ENCODE data around the gene MRPL11.

The MRPL11 gene

GRCh38 chr11:66454247-66454646 lies 15.6 kb upstream of the MRPL11 start:
- Histone ChIP-seq H3K9ac (ENCODE audit: low read length) (no peak overlapping the region), H2AFZ (ENCODE audit: low read depth, low read length, severe bottlenecking) (no peak overlapping the region), H3K27ac (ENCODE audit: low read depth, low read length) (no peak overlapping the region), H3K9me3 (ENCODE audit: insufficient read depth, low read length) (no peaks in the 10 kb centered on the region), H4K20me1 (ENCODE audit: low read depth, low read length) (no peaks in the 10 kb centered on the region), H3K9me2 (replicated peaks; ENCODE audit: insufficient read depth, low read length) (no peaks in the 10 kb centered on the region), H3K4me3 (ENCODE audit: insufficient read depth, low read length, poor library complexity, severe bottlenecking) (no peak overlapping the region), H3K4me2 (ENCODE audit: low read depth, low read length, poor library complexity, severe bottlenecking) (no peak overlapping the region), H3F3A (ENCODE audit: insufficient read depth) (no peaks in the 10 kb centered on the region), H3K36me3 (ENCODE audit: low read length) (no peaks in the 10 kb centered on the region), H3K27me3 (ENCODE audit: low read length) (no peaks in the 10 kb centered on the region), H3K79me2 (ENCODE audit: insufficient read depth, low read length) (no peaks in the 10 kb centered on the region)
- no peak for TF ChIP-seq CTCF (IDR thresholded peaks at IDR 0.05; ENCODE audit: insufficient read depth, low read length, poor library complexity, severe bottlenecking)
- TF ChIP-seq EZH2phosphoT487 (conservative IDR thresholded peaks at IDR 0.05; ENCODE audit: low read length), result no peak

GRCh38 chr11:66451663-66452062 lies 13.0 kb upstream of the MRPL11 start:
- TF ChIP-seq EZH2phosphoT487 (conservative IDR thresholded peaks at IDR 0.05; ENCODE audit: low read length) (no peak), CTCF (IDR thresholded peaks at IDR 0.05; ENCODE audit: insufficient read depth, low read length, poor library complexity, severe bottlenecking) (no peak)
- H3K79me2 ChIP-seq (ENCODE audit: insufficient read depth, low read length), result no peaks in the 10 kb centered on the region
- H3K36me3 ChIP-seq (ENCODE audit: low read length), result no peaks in the 10 kb centered on the region
- H3K4me3 ChIP-seq (ENCODE audit: insufficient read depth, low read length, poor library complexity, severe bottlenecking), result no peak overlapping the region
- H3K9ac ChIP-seq (ENCODE audit: low read length), result no peak overlapping the region
- H3K4me2 ChIP-seq (ENCODE audit: low read depth, low read length, poor library complexity, severe bottlenecking), result no peak overlapping the region
- no peaks in the 10 kb centered on the region for H3F3A ChIP-seq (ENCODE audit: insufficient read depth)
- H4K20me1 ChIP-seq (ENCODE audit: low read depth, low read length), result no peaks in the 10 kb centered on the region
- no peaks in the 10 kb centered on the region for H3K9me2 ChIP-seq (replicated peaks; ENCODE audit: insufficient read depth, low read length)
- no peaks in the 10 kb centered on the region for H3K9me3 ChIP-seq (ENCODE audit: insufficient read depth, low read length)
- no peak overlapping the region for H2AFZ ChIP-seq (ENCODE audit: low read depth, low read length, severe bottlenecking)
- no peak overlapping the region for H3K27ac ChIP-seq (ENCODE audit: low read depth, low read length)
- H3K27me3 ChIP-seq (ENCODE audit: low read length), result no peaks in the 10 kb centered on the region

DNA sequence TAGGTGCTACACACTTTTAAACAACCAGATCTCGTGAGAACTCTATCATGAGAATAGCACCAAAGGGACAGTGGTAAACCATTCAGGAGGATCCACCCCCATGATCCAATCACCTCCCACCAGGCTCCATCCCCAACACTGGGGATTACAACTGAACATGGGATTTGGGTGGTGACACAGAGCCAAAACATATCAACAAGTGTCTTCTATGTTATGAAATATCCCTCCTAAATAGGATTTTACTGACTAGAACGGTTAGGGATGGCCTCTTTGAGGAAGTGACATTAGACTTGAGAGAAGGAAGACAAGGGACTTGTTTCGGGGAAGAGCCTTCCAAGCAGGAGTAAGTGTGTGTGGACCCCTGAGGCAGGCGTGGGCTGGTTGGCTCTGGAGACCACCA lies 11.9 kb upstream of the MRPL11 start:
- Histone ChIP-seq H3K27ac (ENCODE audit: low read depth, low read length) (no peak overlapping the region), H3K79me2 (ENCODE audit: insufficient read depth, low read length) (no peaks in the 10 kb centered on the region), H2AFZ (ENCODE audit: low read depth, low read length, severe bottlenecking) (no peak overlapping the region), H4K20me1 (ENCODE audit: low read depth, low read length) (no peaks in the 10 kb centered on the region), H3K9ac (ENCODE audit: low read length) (no peak overlapping the region), H3F3A (ENCODE audit: insufficient read depth) (no peaks in the 10 kb centered on the region), H3K9me2 (replicated peaks; ENCODE audit: insufficient read depth, low read length) (no peaks in the 10 kb centered on the region), H3K4me3 (ENCODE audit: insufficient read depth, low read length, poor library complexity, severe bottlenecking) (no peak overlapping the region), H3K36me3 (ENCODE audit: low read length) (no peaks in the 10 kb centered on the region), H3K4me2 (ENCODE audit: low read depth, low read length, poor library complexity, severe bottlenecking) (no peak overlapping the region), H3K27me3 (ENCODE audit: low read length) (no peaks in the 10 kb centered on the region), H3K9me3 (ENCODE audit: insufficient read depth, low read length) (no peaks in the 10 kb centered on the region)
- TF ChIP-seq CTCF (IDR thresholded peaks at IDR 0.05; ENCODE audit: insufficient read depth, low read length, poor library complexity, severe bottlenecking), result no peak
- no peak for TF ChIP-seq EZH2phosphoT487 (conservative IDR thresholded peaks at IDR 0.05; ENCODE audit: low read length)

DNA sequence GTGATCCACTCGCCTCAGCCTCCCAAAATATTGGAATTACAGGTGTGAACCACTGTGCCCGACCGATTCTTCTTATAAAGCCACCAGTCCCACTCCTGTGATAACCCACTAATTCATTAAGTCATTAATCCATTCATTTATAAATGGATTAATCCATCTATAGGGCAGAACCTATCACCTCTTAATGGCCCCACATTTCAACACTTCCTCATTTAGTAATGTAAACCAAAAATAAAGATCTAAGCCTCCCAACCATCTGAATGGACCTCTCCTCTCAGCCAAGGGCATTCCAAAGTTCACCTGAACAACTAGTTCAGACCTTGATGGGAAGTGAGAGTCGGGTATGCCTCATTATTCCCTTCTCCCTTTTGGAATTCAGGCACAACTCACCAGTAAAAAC lies 9.9 kb upstream of the MRPL11 start:
- no peak overlapping the region for H3K27ac ChIP-seq (ENCODE audit: low read depth, low read length)
- no peaks in the 10 kb centered on the region for H3K9me2 ChIP-seq (replicated peaks; ENCODE audit: insufficient read depth, low read length)
- no peaks in the 10 kb centered on the region for H4K20me1 ChIP-seq (ENCODE audit: low read depth, low read length)
- no peak overlapping the region for H3K4me2 ChIP-seq (ENCODE audit: low read depth, low read length, poor library complexity, severe bottlenecking)
- no peaks in the 10 kb centered on the region for H3K9me3 ChIP-seq (ENCODE audit: insufficient read depth, low read length)
- H2AFZ ChIP-seq (ENCODE audit: low read depth, low read length, severe bottlenecking), result no peak overlapping the region
- no peak overlapping the region for H3K4me3 ChIP-seq (ENCODE audit: insufficient read depth, low read length, poor library complexity, severe bottlenecking)
- H3K9ac ChIP-seq (ENCODE audit: low read length), result no peak overlapping the region
- TF ChIP-seq EZH2phosphoT487 (conservative IDR thresholded peaks at IDR 0.05; ENCODE audit: low read length) (no peak), CTCF (IDR thresholded peaks at IDR 0.05; ENCODE audit: insufficient read depth, low read length, poor library complexity, severe bottlenecking) (no peak)
- H3K27me3 ChIP-seq (ENCODE audit: low read length), result no peaks in the 10 kb centered on the region
- H3F3A ChIP-seq (ENCODE audit: insufficient read depth), result no peaks in the 10 kb centered on the region
- no peaks in the 10 kb centered on the region for H3K79me2 ChIP-seq (ENCODE audit: insufficient read depth, low read length)
- no peaks in the 10 kb centered on the region for H3K36me3 ChIP-seq (ENCODE audit: low read length)

All from SU-DHL-6 (cell line).